GM10847 (cell line): Measurements from ENCODE around the gene ZNF484.

Experiments used
- POLR2A ChIP-seq: IDR thresholded peaks from 2 replicates; pipeline ENCODE4 v1.6.1; 2011; ENCODE audit not compliant: insufficient read length; ENCODE audit errors: extremely low read depth

The ZNF484 gene

GRCh38 chr9:92850898-92851297, 26.9 kb downstream of the ZNF484 start:
- TF ChIP-seq POLR2A: no peak

GRCh38 chr9:92846662-92847145, 31.1 kb downstream of the ZNF484 start:
- TF ChIP-seq POLR2A: no peak

DNA sequence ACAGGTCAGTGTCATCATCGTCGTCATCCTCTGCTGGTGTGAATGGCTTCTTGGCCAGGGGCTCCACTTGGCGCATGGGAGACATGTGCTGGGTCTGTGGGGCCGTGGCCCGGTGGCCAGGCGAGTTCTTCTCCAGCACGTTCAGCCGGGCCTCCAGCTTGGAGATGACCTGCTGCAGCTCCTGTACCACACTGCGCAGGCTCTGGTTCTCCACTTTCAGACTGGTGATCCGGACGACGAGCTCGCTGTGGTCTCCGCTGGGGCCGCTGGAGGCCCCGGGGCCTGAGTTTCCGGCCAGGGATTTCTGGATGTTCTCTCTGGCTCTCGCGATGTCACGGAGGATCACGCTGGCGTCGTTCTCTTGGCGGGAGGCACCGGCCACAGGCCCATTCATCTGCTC, 40.6 kb downstream of the ZNF484 start:
- no peak for TF ChIP-seq POLR2A

DNA sequence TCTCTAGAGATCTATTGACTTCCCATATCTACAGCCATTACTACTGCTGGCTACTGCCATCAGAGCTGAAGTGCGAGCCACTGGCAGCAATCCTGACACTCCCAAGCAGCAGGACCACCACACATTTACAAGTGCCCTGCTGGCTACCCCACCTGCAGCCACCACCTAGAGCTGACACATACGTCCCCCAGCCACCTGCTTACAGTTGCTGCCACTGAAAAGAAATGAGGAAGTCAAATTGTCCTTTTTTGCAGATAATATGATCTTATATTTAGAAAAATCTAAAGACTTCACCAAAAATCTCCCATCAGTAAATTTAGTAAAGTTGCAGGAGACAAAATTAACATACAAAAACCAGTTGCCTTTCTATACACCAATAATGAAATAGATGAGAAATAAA, 48.4 kb downstream of the ZNF484 start:
- TF ChIP-seq POLR2A: no peak

DNA sequence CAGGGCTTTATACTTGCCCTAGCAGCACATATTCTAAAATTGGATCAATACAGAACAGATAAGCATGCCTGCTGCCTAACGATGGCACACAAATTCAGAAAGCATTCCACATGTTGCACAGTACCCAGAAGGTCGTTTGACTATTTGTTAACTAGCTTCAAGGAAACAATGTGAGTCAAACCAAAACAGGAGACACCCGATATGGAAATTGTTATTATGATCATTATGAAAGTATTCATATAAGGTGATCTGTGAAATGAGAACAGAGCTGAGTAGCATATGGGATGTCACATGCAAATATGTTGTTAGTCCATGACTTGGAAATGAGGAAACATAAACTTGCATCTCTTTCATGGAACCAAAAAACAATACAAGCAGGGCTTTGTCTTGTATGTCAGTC, 56.9 kb downstream of the ZNF484 start:
- no peak for TF ChIP-seq POLR2A

DNA sequence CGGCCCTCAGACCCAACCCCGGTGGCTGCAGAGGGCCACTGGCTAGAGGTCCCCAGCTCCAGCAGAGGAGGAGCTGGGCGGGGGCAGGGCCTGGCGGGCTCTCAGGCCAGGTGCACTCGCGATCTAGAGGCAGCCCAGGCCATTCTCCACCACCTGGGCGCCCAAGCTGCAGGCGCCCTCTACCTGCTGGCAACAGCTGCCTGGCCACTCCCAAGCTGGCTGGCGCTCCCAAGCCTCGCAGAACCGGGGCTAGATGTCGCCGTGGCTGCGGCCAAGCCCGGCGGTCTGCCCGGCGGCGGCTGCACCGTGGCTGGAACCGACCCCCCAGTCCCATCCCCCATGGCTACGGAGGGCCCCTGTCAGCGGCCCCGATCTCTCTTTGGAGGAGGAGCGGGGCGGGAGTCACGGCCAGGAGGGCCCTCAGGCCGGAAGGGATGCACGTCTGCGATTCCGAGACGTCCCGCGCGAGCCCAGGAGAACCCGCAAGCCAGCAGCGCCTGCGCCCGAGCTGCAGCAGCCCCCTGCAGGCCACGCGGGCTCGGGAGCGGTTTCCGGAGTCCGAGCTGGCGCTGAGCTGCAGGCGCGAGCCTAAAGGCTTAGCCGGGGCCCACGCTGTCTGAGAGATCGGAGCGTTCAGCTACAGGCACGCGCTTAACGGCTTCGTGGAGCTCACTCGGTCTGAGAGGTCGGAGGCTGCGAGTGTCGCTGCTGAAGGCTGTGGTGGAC, 68.9 kb downstream of the ZNF484 start:
- TF ChIP-seq POLR2A: no peak

- no peak for TF ChIP-seq POLR2A
Measured at GRCh38 chr9:92807757-92808725, 69.8 kb downstream of the ZNF484 start.

- no peak for TF ChIP-seq POLR2A
Measured at GRCh38 chr9:92807031-92807756, 70.6 kb downstream of the ZNF484 start.

GRCh38 chr9:92804727-92805126, 73.1 kb downstream of the ZNF484 start:
- no peak for TF ChIP-seq POLR2A

- no peak for TF ChIP-seq POLR2A
Measured at GRCh38 chr9:92798358-92798757, 79.5 kb downstream of the ZNF484 start.

GRCh38 chr9:92795598-92796336, 82.1 kb downstream of the ZNF484 start:
- TF ChIP-seq POLR2A: no peak
